ENCODE measurements around the gene SIAH1.
A peak's percentile ranks its signal among the peaks of the same experiment; 100 is the strongest.
"Not testable (repeated sequence)": the region's sequence is repeated elsewhere in the genome, so short reads cannot be mapped to it uniquely, and the experiment has no call there.

SIAH1 gene

GRCh38 chr16:48350736-48351135 is 34.5 kb downstream of the SIAH1 start:
- in situ Hi-C loops (cut with HindIII; ENCODE audit: low pct_ligation_motif_present, low pct_unique_long_range_greater_than_20kb, low sequenced_read_pairs) = no loop called here
- no peak for DNase-seq

GRCh38 chr16:48347980-48348379 is 37.2 kb downstream of the SIAH1 start:
- in situ Hi-C loops (cut with HindIII; ENCODE audit: low pct_ligation_motif_present, low pct_unique_long_range_greater_than_20kb, low sequenced_read_pairs) = no loop called here
- no peak for DNase-seq

DNA sequence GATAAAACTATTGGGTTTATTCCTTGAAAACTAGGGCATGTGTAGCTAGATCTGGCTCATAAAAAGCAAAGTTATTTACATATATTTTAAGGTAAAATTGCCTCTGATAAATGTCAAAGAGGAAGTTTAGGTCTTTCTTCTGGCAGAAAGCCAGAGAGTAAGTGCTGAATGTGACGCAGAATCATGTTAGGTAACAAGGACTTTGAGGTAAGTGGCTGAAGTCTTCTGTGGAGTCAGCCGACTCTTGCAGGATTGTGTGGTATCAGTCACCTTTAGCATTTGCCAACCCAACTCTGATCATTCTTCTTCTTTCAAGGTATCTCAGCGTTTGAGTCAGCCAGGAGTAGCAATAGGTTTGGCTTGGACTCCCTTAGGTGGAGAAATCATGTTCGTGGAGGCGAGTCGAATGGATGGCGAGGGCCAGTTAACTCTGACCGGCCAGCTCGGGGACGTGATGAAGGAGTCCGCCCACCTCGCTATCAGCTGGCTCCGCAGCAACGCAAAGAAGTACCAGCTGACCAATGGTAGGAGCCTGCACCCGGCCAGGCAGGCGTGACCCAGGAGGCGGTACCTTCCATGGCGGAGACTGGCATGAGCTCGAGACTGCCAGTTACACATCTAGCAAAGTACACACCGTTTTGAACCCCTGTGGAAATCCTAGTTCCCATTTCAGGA is 37.9 kb downstream of the SIAH1 start:
- no peak for DNase-seq
- in situ Hi-C loops (cut with HindIII; ENCODE audit: low pct_ligation_motif_present, low pct_unique_long_range_greater_than_20kb, low sequenced_read_pairs) = no loop called here

- in situ Hi-C loops (cut with HindIII; ENCODE audit: low pct_ligation_motif_present, low pct_unique_long_range_greater_than_20kb, low sequenced_read_pairs) = no loop called here
- DNase-seq = no peak
Observed at GRCh38 chr16:48342591-48342990, 42.6 kb downstream of the SIAH1 start.

- no peak for DNase-seq
- in situ Hi-C loops (cut with HindIII; ENCODE audit: low pct_ligation_motif_present, low pct_unique_long_range_greater_than_20kb, low sequenced_read_pairs) = no loop called here
Observed at GRCh38 chr16:48340054-48340453, 45.2 kb downstream of the SIAH1 start.

- no peak for DNase-seq
- in situ Hi-C loops (cut with HindIII; ENCODE audit: low pct_ligation_motif_present, low pct_unique_long_range_greater_than_20kb, low sequenced_read_pairs) = no loop called here
Observed at GRCh38 chr16:48335961-48336360, 49.3 kb downstream of the SIAH1 start.

DNA sequence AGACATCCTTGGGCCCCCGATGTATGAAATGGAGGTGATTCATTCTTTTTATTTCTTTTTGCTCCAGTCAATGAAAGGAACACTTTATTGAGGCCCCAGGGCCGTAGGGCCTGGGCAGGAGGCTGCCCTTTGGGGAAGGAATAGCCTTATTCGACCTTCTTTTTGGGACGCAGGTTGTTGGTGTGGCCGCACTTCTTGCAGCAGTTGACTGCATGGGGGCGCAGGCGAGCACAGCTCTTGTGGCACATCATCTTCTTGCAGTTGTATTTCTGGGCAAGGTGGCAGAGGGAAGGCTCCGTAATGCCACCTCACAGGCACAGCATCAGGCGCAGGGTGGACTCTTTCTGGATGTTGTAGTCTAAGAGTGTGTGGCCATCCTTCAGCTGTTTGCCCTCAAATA is 50.9 kb downstream of the SIAH1 start:
- no peak for DNase-seq
- in situ Hi-C loops (cut with HindIII; ENCODE audit: low pct_ligation_motif_present, low pct_unique_long_range_greater_than_20kb, low sequenced_read_pairs) = no loop called here

GRCh38 chr16:48332978-48333377 is 52.2 kb downstream of the SIAH1 start:
- in situ Hi-C loops (cut with HindIII; ENCODE audit: low pct_ligation_motif_present, low pct_unique_long_range_greater_than_20kb, low sequenced_read_pairs) = no loop called here
- no peak for DNase-seq

GRCh38 chr16:48330841-48331192 is 54.4 kb downstream of the SIAH1 start:
- no peak for DNase-seq
- in situ Hi-C loops (cut with HindIII; ENCODE audit: low pct_ligation_motif_present, low pct_unique_long_range_greater_than_20kb, low sequenced_read_pairs) = no loop called here

GRCh38 chr16:48330189-48330840 is 54.9 kb downstream of the SIAH1 start:
- in situ Hi-C loops (cut with HindIII; ENCODE audit: low pct_ligation_motif_present, low pct_unique_long_range_greater_than_20kb, low sequenced_read_pairs) = no loop called here
- no peak for DNase-seq

GRCh38 chr16:48329138-48329537 is 56.1 kb downstream of the SIAH1 start:
- in situ Hi-C loops (cut with HindIII; ENCODE audit: low pct_ligation_motif_present, low pct_unique_long_range_greater_than_20kb, low sequenced_read_pairs) = no loop called here
- no peak for DNase-seq

- no peak for DNase-seq
- in situ Hi-C loops (cut with HindIII; ENCODE audit: low pct_ligation_motif_present, low pct_unique_long_range_greater_than_20kb, low sequenced_read_pairs) = no loop called here
Observed at GRCh38 chr16:48326915-48327314, 58.3 kb downstream of the SIAH1 start.

- no peak for DNase-seq
- in situ Hi-C loops (cut with HindIII; ENCODE audit: low pct_ligation_motif_present, low pct_unique_long_range_greater_than_20kb, low sequenced_read_pairs) = no loop called here
Observed at GRCh38 chr16:48323783-48324775, 61.1 kb downstream of the SIAH1 start.

DNA sequence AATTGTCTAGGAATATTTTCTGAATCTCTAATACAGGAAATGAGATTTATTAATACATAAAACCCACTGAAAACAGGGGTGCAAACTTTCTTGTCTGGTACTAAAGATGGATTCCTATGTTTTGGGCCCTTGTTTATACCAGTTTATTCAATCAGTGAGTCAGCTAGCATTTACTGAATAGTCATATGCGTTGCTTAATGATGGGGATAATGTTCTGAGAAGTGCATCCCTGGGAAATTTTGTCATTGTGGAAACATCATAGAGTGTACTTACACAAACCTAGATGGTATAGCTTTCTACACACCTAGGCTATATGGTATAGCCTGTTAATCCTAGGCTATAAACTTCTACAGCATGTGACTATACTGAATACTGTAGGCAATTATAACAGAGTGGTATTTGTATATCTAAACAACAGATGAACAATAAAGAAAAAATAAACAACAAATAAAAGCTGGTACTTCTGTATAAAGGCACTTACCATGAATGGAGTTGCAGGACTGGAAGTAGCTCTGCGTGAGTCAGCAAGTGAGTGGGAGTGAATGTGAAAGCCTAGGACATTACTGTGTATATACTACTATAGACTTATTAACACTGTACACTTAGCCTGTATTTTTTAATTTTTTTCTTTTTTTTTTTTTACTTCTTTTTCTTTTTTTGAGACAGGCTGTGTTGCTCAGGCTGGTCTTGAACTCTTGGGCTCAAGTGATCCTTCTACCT is 63.7 kb downstream of the SIAH1 start:
- no peak for DNase-seq
- in situ Hi-C loops (cut with HindIII; ENCODE audit: low pct_ligation_motif_present, low pct_unique_long_range_greater_than_20kb, low sequenced_read_pairs) = no loop called here

GRCh38 chr16:48318630-48319029 is 66.6 kb downstream of the SIAH1 start:
- in situ Hi-C loops (cut with HindIII; ENCODE audit: low pct_ligation_motif_present, low pct_unique_long_range_greater_than_20kb, low sequenced_read_pairs) = no loop called here
- DNase-seq = no peak

- DNase-seq = peak; percentile 45
- in situ Hi-C loops (cut with HindIII; ENCODE audit: low pct_ligation_motif_present, low pct_unique_long_range_greater_than_20kb, low sequenced_read_pairs) = no loop called here
Observed at GRCh38 chr16:48317614-48318315, 67.4 kb downstream of the SIAH1 start.

GRCh38 chr16:48317026-48317425 is 68.2 kb downstream of the SIAH1 start:
- in situ Hi-C loops (cut with HindIII; ENCODE audit: low pct_ligation_motif_present, low pct_unique_long_range_greater_than_20kb, low sequenced_read_pairs) = no loop called here
- DNase-seq = no peak

DNA sequence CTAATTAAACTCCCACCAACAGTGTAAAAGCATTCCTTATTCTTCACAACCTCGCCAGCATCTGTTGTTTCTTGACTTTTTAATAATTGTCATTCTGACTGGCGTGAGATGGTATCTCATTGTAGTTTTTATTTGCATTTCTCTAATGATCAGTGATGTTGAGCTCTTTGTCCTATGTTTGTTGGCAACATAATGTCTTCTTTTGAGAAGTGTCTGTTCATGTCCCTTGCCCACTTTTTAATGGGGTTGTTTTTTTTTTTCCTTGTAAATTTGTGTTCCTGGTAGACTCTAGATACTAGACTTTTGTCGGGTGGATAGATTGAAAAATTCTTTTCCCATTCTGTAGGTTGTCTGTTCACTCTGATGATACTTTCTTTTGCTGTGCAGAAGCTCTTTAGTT is 71.3 kb downstream of the SIAH1 start:
- in situ Hi-C loops (cut with HindIII; ENCODE audit: low pct_ligation_motif_present, low pct_unique_long_range_greater_than_20kb, low sequenced_read_pairs); DNase-seq: not testable (repeated sequence)

All from ACHN (cell line).